A673 (cell line): Measurements from ENCODE around the gene ANGEL2.

Experiments used
- EZH2 ChIP-seq: fragments of 200-600 bp; sonication (generic); IDR thresholded peaks from 2 replicates; pipeline ENCODE4 v1.6.1; 2017; ENCODE audit warnings: borderline replicate concordance, low read depth, mild to moderate bottlenecking, mixed read lengths, antibody characterized with exemption, low read length; ENCODE audit not compliant: poor library complexity, severe bottlenecking
- TF ChIP-seq, protein P1 (sequence below): fragments of 300-800, 200-600 bp; sonication (generic); conservative IDR thresholded peaks from 2 replicates; pipeline ENCODE4 v1.5.1; 2017; ENCODE audit warnings: low read depth, mild to moderate bottlenecking, antibody characterized with exemption, low read length, moderate library complexity, mixed read lengths

DNA sequence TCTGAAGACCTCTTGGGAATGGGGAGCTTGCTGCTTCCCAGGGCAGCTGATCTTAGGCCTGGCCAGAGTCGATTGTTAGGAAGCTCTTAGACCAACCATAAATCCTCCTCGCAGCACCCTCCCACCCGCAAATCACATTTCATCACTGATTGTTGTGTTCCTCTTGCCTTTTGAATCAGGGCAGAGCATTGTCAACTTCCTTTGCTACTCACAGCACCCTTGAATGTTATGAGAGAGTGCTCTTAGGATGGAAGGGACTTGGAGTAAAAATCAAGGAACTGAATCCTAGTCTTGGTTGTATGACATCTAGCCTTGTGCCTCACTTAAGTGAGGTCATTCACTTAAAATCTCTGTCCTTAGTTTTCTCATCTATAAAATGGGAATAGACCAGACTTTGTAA is 62.3 kb downstream of the ANGEL2 start:
- TF ChIP-seq, protein P1, sequence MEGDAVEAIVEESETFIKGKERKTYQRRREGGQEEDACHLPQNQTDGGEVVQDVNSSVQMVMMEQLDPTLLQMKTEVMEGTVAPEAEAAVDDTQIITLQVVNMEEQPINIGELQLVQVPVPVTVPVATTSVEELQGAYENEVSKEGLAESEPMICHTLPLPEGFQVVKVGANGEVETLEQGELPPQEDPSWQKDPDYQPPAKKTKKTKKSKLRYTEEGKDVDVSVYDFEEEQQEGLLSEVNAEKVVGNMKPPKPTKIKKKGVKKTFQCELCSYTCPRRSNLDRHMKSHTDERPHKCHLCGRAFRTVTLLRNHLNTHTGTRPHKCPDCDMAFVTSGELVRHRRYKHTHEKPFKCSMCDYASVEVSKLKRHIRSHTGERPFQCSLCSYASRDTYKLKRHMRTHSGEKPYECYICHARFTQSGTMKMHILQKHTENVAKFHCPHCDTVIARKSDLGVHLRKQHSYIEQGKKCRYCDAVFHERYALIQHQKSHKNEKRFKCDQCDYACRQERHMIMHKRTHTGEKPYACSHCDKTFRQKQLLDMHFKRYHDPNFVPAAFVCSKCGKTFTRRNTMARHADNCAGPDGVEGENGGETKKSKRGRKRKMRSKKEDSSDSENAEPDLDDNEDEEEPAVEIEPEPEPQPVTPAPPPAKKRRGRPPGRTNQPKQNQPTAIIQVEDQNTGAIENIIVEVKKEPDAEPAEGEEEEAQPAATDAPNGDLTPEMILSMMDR: no peak
- TF ChIP-seq EZH2: no peak
